RPMI7951 (cell line): ENCODE measurements around the gene NGF. TPM values are rescaled to one million over a fixed set of nuclear protein-coding genes. Genes with fewer than 3 reads are reported as not detected.

Experiments used
- DNase-seq: peaks from one replicate; pipeline ENCODE4 v3.0.0-alpha.2; 2012; ENCODE audit warnings: low read depth
- total RNA-seq: library from RNA; depleted of rRNA; stranded (reverse); fragments of >200 nt; shearing (Covaris generic); gene quantifications from 2 replicates; pipeline ENCODE4 v1.2.3, GENCODE V29; 2014; rRNA removed

Gene NGF
- total RNA-seq, 1 experiment from 2014 or later: 4.0 TPM

- no peak for DNase-seq
These were observed 99.0 kb downstream of the NGF start for GRCh38 chr1:115239148-115239422.

GRCh38 chr1:115238336-115239147 is 99.5 kb downstream of the NGF start:
- no peak for DNase-seq

GRCh38 chr1:115237507-115237906 is 100.5 kb downstream of the NGF start:
- DNase-seq: peak; percentile 78

GRCh38 chr1:115237023-115237422 is 101.0 kb downstream of the NGF start:
- peak; percentile 62 for DNase-seq

Other genes with a start within 250 kb of the NGF start
- 0.49 and 1.4 TPM in 2 replicates for gene TSPAN2, start 248.7 kb downstream of the NGF start, total RNA-seq